Left renal pelvis (tissue), 4 donors: ENCODE measurements around the gene SAT1. TPM values are rescaled to one million over a fixed set of nuclear protein-coding genes. Genes with fewer than 3 reads are reported as not detected.

ENCODE experiments used
- polyA plus RNA-seq, 4 donors: library from polyadenylated mRNA; unstranded; fragments of 120-200 nt; gene quantifications; one replicate each; pipeline ENCODE4 v1.2.1, GENCODE V29; 2013; ENCODE audit not compliant: insufficient read length in 4 of 4

Gene SAT1
- polyA plus RNA-seq, 4 donors = 159 to 292 (median 273) TPM

Other genes with a start within 250 kb of the SAT1 start
- 100 to 1,000 TPM in 3 of 4 donors, 10 to 100 TPM in 1; 86.9 to 124 (median 119) TPM for gene PRDX4, start 115.7 kb upstream of the SAT1 start, polyA plus RNA-seq
- gene ACOT9, start 39.9 kb upstream of the SAT1 start, polyA plus RNA-seq = 10 to 100 TPM; 32.3 to 42.7 (median 38.0) TPM
- gene APOO, start 124.8 kb downstream of the SAT1 start, polyA plus RNA-seq = 10 to 100 TPM; 22.4 to 43.9 (median 37.3) TPM
- gene CXorf58, start 124.8 kb downstream of the SAT1 start, polyA plus RNA-seq = under 1 TPM in 3 of 4 donors, not detected in 1; 0.15 to 0.23 (median 0.17) TPM
- gene KLHL15, start 244.0 kb downstream of the SAT1 start, polyA plus RNA-seq = 10 to 100 TPM; 14.1 to 21.7 (median 17.5) TPM